ENCODE data around the gene RASGRP2. TPM values are rescaled to one million over a fixed set of nuclear protein-coding genes. Genes with fewer than 3 reads are reported as not detected.

RASGRP2 gene
- total RNA-seq, 3 donors from 2014 or later, result 10.0 to 12.5 (median 11.5) TPM

- intact Hi-C loops (cut with DNase I; ENCODE audit: low total_unique reads), result no loop called here
- Histone ChIP-seq H3K9me3 (no peaks in the 10 kb centered on the region), H3K27me3 (no peaks in the 10 kb centered on the region), H3K4me1 (peaks cover 6 to 10% of the 10 kb centered on the region in 2 donors), H3K36me3 (peaks cover 41% of the 10 kb centered on the region), H3K4me3 (no peak overlapping the region), H3K27ac (peak overlapping the region in 1 of 2 donors; percentile 43)
- DNase-seq (ENCODE audit: low spot score in 2 of 2), result peak in 1 of 2 donors; percentile 49
- TF ChIP-seq CTCF (IDR thresholded peaks at IDR 0.05) (no peak), POLR2AphosphoS5 (IDR thresholded peaks at IDR 0.05) (no peak), POLR2A (IDR thresholded peaks at IDR 0.05) (no peak)
Measured at GRCh38 chr11:64765851-64766665, 22.1 kb upstream of the RASGRP2 start.

GRCh38 chr11:64765291-64765850 is 21.4 kb upstream of the RASGRP2 start:
- peak in 1 of 2 donors; percentile 38 for DNase-seq (ENCODE audit: low spot score in 2 of 2)
- peak in 2 of 3 donors; percentile 11 to 26 for TF ChIP-seq POLR2AphosphoS5 (IDR thresholded peaks at IDR 0.05)
- no peak for TF ChIP-seq POLR2A (IDR thresholded peaks at IDR 0.05)
- intact Hi-C loops (cut with DNase I; ENCODE audit: low total_unique reads), result no loop called here
- Histone ChIP-seq H3K27ac (no peak overlapping the region), H3K4me1 (peaks cover 6 to 10% of the 10 kb centered on the region in 2 donors), H3K36me3 (peaks cover 41% of the 10 kb centered on the region), H3K9me3 (no peaks in the 10 kb centered on the region), H3K4me3 (no peak overlapping the region), H3K27me3 (no peaks in the 10 kb centered on the region)

GRCh38 chr11:64764753-64765152 is 20.8 kb upstream of the RASGRP2 start:
- peak in 1 of 2 donors; percentile 20 for DNase-seq (ENCODE audit: low spot score in 2 of 2)
- TF ChIP-seq CTCF (IDR thresholded peaks at IDR 0.05) (no peak), POLR2A (IDR thresholded peaks at IDR 0.05) (no peak), POLR2AphosphoS5 (IDR thresholded peaks at IDR 0.05) (no peak)
- Histone ChIP-seq H3K9me3 (no peaks in the 10 kb centered on the region), H3K36me3 (peaks cover 35% of the 10 kb centered on the region), H3K4me3 (no peak overlapping the region), H3K27me3 (no peaks in the 10 kb centered on the region), H3K27ac (peak overlapping the region in 1 of 2 donors; percentile 61), H3K4me1 (peaks cover 6 to 14% of the 10 kb centered on the region in 2 donors)
- intact Hi-C loops (cut with DNase I; ENCODE audit: low total_unique reads), result no loop called here

GRCh38 chr11:64764040-64764611 is 20.2 kb upstream of the RASGRP2 start:
- H3K4me1 ChIP-seq, result peaks cover 6 to 14% of the 10 kb centered on the region in 2 donors
- H3K9me3 ChIP-seq, result no peaks in the 10 kb centered on the region
- peak overlapping the region; percentile 61 to 71 for H3K27ac ChIP-seq
- TF ChIP-seq POLR2A (IDR thresholded peaks at IDR 0.05) (no peak), POLR2AphosphoS5 (IDR thresholded peaks at IDR 0.05) (no peak), CTCF (IDR thresholded peaks at IDR 0.05) (no peak)
- H3K4me3 ChIP-seq, result no peak overlapping the region
- H3K36me3 ChIP-seq, result peaks cover 29% of the 10 kb centered on the region
- no peaks in the 10 kb centered on the region for H3K27me3 ChIP-seq
- intact Hi-C loops (cut with DNase I; ENCODE audit: low total_unique reads), result no loop called here
- DNase-seq (ENCODE audit: low spot score in 2 of 2), result peak in 1 of 2 donors; percentile 37

- DNase-seq (ENCODE audit: low spot score in 2 of 2), result peak in 1 of 2 donors; percentile 36
- Histone ChIP-seq H3K36me3 (peaks cover 26% of the 10 kb centered on the region), H3K4me3 (no peak overlapping the region), H3K9me3 (no peaks in the 10 kb centered on the region), H3K27ac (peak overlapping the region; percentile 61 to 71), H3K27me3 (no peaks in the 10 kb centered on the region), H3K4me1 (peaks cover 6 to 14% of the 10 kb centered on the region in 2 donors)
- TF ChIP-seq CTCF (IDR thresholded peaks at IDR 0.05), result no peak
- TF ChIP-seq POLR2A (IDR thresholded peaks at IDR 0.05), result no peak
- TF ChIP-seq POLR2AphosphoS5 (IDR thresholded peaks at IDR 0.05), result no peak
- intact Hi-C loops (cut with DNase I; ENCODE audit: low total_unique reads), result no loop called here
Measured at GRCh38 chr11:64763526-64764039, 19.6 kb upstream of the RASGRP2 start.
